Gastrocnemius medialis (tissue), 4 donors: ENCODE results near the gene LPCAT1.

Experiments used
- POLR2A ChIP-seq, 2 donors: fragments of 450-650 bp; IDR thresholded peaks; one replicate each; pipeline ENCODE4 v1.6.1; 2017; ENCODE audit warnings: antibody characterized with exemption in 2 of 2, mild to moderate bottlenecking in 2 of 2, moderate library complexity in 2 of 2
- TF ChIP-seq, protein P1 (sequence below), 5 experiments: fragments of 450-650 bp in 3 of 5; fragments of 200-600 bp in 2 of 5; sonication (generic) in 2 of 5; IDR thresholded peaks in 4 of 5; conservative IDR thresholded peaks in 1 of 5; 1 replicate in 4 of 5; 2 replicates in 1 of 5; pipeline ENCODE4 v1.5.1; 2016 to 2019; ENCODE audit warnings: antibody characterized with exemption in 5 of 5, mild to moderate bottlenecking in 3 of 5, moderate library complexity in 3 of 5

DNA sequence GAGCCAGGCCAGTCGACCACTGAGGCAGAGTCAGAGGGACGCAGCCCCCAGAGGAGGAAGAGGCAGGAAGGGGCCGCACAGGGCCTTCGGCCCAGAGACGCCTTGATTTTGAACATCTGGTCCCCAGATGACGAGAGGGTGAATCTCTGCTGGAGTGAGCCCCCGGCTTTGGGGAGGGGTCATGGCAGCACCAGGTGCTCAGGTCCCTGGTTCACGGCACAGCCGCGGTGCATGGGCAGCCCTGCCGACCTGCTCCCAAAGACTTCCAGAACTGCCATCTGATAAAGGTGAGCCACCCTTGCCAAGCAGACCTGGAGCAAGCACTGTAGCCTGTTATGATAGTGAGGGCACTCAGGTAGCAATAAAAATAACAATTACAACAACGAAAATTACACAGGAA is 29.8 kb downstream of the LPCAT1 start:
- TF ChIP-seq, protein P1, sequence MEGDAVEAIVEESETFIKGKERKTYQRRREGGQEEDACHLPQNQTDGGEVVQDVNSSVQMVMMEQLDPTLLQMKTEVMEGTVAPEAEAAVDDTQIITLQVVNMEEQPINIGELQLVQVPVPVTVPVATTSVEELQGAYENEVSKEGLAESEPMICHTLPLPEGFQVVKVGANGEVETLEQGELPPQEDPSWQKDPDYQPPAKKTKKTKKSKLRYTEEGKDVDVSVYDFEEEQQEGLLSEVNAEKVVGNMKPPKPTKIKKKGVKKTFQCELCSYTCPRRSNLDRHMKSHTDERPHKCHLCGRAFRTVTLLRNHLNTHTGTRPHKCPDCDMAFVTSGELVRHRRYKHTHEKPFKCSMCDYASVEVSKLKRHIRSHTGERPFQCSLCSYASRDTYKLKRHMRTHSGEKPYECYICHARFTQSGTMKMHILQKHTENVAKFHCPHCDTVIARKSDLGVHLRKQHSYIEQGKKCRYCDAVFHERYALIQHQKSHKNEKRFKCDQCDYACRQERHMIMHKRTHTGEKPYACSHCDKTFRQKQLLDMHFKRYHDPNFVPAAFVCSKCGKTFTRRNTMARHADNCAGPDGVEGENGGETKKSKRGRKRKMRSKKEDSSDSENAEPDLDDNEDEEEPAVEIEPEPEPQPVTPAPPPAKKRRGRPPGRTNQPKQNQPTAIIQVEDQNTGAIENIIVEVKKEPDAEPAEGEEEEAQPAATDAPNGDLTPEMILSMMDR (IDR thresholded peaks at IDR 0.05 in 4 of 5, conservative IDR thresholded peaks at IDR 0.05 in 1 of 5), result no peak
- TF ChIP-seq POLR2A (IDR thresholded peaks at IDR 0.05), result no peak
